IMR-90 (cell line): ENCODE measurements around the gene AKAP13. TPM values are rescaled to one million over a fixed set of nuclear protein-coding genes. Genes with fewer than 3 reads are reported as not detected.

Experiments
- ATAC-seq: fragments of 200-7000 bp; cut with Tn5 transposase; 2 replicates; pipeline ENCODE4 v1.9.1; 2020; ENCODE audit warnings: low read depth, mild to moderate bottlenecking, moderate library complexity
- BruUV-seq: library from RNA; stranded (reverse); fragments of 400-500 nt; replicated peaks from 2 replicates; lab custom pipeline; 2021; lab: Mats Ljungman, UMichigan
- CTCF ChIA-PET: fragments of 300-600 bp; formaldehyde crosslinking; extraction: SDS; loops from one replicate; lab custom pipeline; 2021; ENCODE audit warnings: antibody characterized with exemption; lab: Yijun Ruan, JAX
- POLR2A ChIA-PET: fragments of 300-600 bp; sonication (Branson Sonifier 250); formaldehyde crosslinking; loops from one replicate; lab custom pipeline; 2022; ENCODE audit warnings: antibody characterized with exemption; ENCODE audit not compliant: unreplicated experiment; lab: Charles Lee
- DNase-seq: peaks from one replicate; pipeline ENCODE4 v3.0.0; 2013
- H2AFZ ChIP-seq: replicated peaks from 2 replicates; pipeline ENCODE3; 2013; ENCODE audit warnings: low read length, mild to moderate bottlenecking; ENCODE audit not compliant: poor library complexity
- H2AK5ac ChIP-seq: 2 replicates; pipeline ENCODE4 v1.6.1; 2013; ENCODE audit warnings: low read depth, low read length, inconsistent platforms
- H2AK9ac ChIP-seq: replicated peaks from 2 replicates; pipeline ENCODE3; 2013; ENCODE audit warnings: mild to moderate bottlenecking, low read depth, low read length, moderate library complexity; ENCODE audit not compliant: poor library complexity
- H2BK120ac ChIP-seq: 2 replicates; pipeline ENCODE4 v1.6.1; 2013; ENCODE audit warnings: low read depth, low read length, inconsistent platforms
- H2BK15ac ChIP-seq: 3 replicates; pipeline ENCODE4 v1.6.1; 2013; ENCODE audit warnings: low read depth, low read length, inconsistent platforms
- H2BK20ac ChIP-seq: 2 replicates; pipeline ENCODE4 v1.6.1; 2013; ENCODE audit warnings: low read depth, mild to moderate bottlenecking, inconsistent platforms, low read length, moderate library complexity
- H2BK5ac ChIP-seq: 2 replicates; pipeline ENCODE4 v1.6.1; 2013; ENCODE audit warnings: mild to moderate bottlenecking, low read depth, low read length, inconsistent platforms; ENCODE audit not compliant: poor library complexity, severe bottlenecking
- H3K14ac ChIP-seq: replicated peaks from 2 replicates; pipeline ENCODE4 v1.6.1; 2013; ENCODE audit warnings: low read depth, low read length, inconsistent platforms
- H3K18ac ChIP-seq: 2 replicates; pipeline ENCODE4 v1.6.1; 2013; ENCODE audit warnings: low read depth, low read length, control low read depth
- H3K23ac ChIP-seq: 2 replicates; pipeline ENCODE4 v1.6.1; 2013; ENCODE audit warnings: low read depth, low read length, inconsistent platforms
- H3K27ac ChIP-seq: 2 replicates; pipeline ENCODE4 v1.5.1; 2013; ENCODE audit warnings: mild to moderate bottlenecking, control low read depth, low read length; ENCODE audit not compliant: insufficient read depth
- H3K27me3 ChIP-seq: 2 replicates; pipeline ENCODE4 v1.6.1; 2013; ENCODE audit warnings: low read length; ENCODE audit not compliant: control insufficient read depth, insufficient read depth
- H3K36me3 ChIP-seq: 2 replicates; pipeline ENCODE4 v1.6.1; 2013; ENCODE audit warnings: low read length, mixed read lengths; ENCODE audit not compliant: control insufficient read depth, insufficient read depth
- H3K4ac ChIP-seq: 2 replicates; pipeline ENCODE4 v1.6.1; 2013; ENCODE audit warnings: low read depth, low read length, inconsistent platforms
- H3K4me1 ChIP-seq: 2 replicates; pipeline ENCODE4 v1.6.1; 2013; ENCODE audit warnings: low read length, mixed read lengths; ENCODE audit not compliant: control insufficient read depth, insufficient read depth
- H3K4me2 ChIP-seq: 2 replicates; pipeline ENCODE4 v1.6.1; 2013; ENCODE audit warnings: low read depth, mild to moderate bottlenecking, control low read depth, low read length, moderate library complexity
- H3K4me3 ChIP-seq: 2 replicates; pipeline ENCODE4 v1.5.1; 2013; ENCODE audit warnings: low read depth, mild to moderate bottlenecking, control low read depth, low read length, moderate library complexity; ENCODE audit not compliant: insufficient read depth
- H3K56ac ChIP-seq: 2 replicates; pipeline ENCODE4 v1.6.1; 2013; ENCODE audit warnings: low read length, inconsistent platforms; ENCODE audit not compliant: insufficient read depth; ENCODE audit errors: extremely low read depth
- H3K79me1 ChIP-seq, 2 experiments: 2 replicates each; pipeline ENCODE4 v1.6.1; 2013; ENCODE audit warnings: low read length in 2 of 2, inconsistent platforms in 1 of 2, low read depth in 1 of 2
- H3K9ac ChIP-seq: 2 replicates; pipeline ENCODE4 v1.6.1; 2013; ENCODE audit warnings: low read depth, low read length, control low read depth
- H3K9me1 ChIP-seq: 2 replicates; pipeline ENCODE4 v1.6.1; 2013; ENCODE audit warnings: low read length, inconsistent platforms; ENCODE audit not compliant: insufficient read depth
- H3K9me3 ChIP-seq: 2 replicates; pipeline ENCODE4 v1.6.1; 2013; ENCODE audit warnings: low read length; ENCODE audit not compliant: control insufficient read depth, insufficient read depth
- H4K20me1 ChIP-seq: 2 replicates; pipeline ENCODE4 v1.6.1; 2013; ENCODE audit warnings: low read length, inconsistent platforms; ENCODE audit not compliant: insufficient read depth
- H4K5ac ChIP-seq: 2 replicates; pipeline ENCODE4 v1.6.1; 2013; ENCODE audit warnings: mild to moderate bottlenecking, low read depth, low read length, control low read depth
- H4K8ac ChIP-seq, 2 experiments: 2 replicates each; pipeline ENCODE4 v1.6.1; 2013; ENCODE audit warnings: low read depth in 2 of 2, low read length in 2 of 2, control low read depth in 1 of 2, inconsistent platforms in 1 of 2
- H4K91ac ChIP-seq: 2 replicates; pipeline ENCODE4 v1.6.1; 2013; ENCODE audit warnings: low read depth, low read length, inconsistent platforms; ENCODE audit not compliant: insufficient read depth
- CTCF ChIP-seq: conservative IDR thresholded peaks from 2 replicates; pipeline ENCODE4 v1.5.1; 2012; ENCODE audit warnings: mild to moderate bottlenecking, low read depth, low read length, improper control_type of control experiment
- MXI1 ChIP-seq: IDR thresholded peaks from 2 replicates; pipeline ENCODE4 v1.6.1; 2012; ENCODE audit warnings: low read depth, mild to moderate bottlenecking, low read length, moderate library complexity, borderline replicate concordance
- WGBS, 2 experiments: methylation state at CpG; one replicate each; pipeline versions ENCODE4 v1.1.5 to v1.1.7; 2013; ENCODE audit warnings: missing lambda C conversion rate in 2 of 2; ENCODE audit not compliant: insufficient read length in 1 of 2; ENCODE audit errors: extremely low coverage in 2 of 2; 5-methylcytosine and 5-hydroxymethylcytosine counted together
- dilution Hi-C: fragments of 300-500 bp; cut with HindIII; formaldehyde crosslinking; loops from one replicate; pipeline ENCODE4 v1.14.3; 2018; ENCODE audit warnings: low sequenced_read_pairs; ENCODE audit not compliant: unreplicated experiment
- in situ Hi-C: fragments of 300-500 bp; cut with MboI; formaldehyde crosslinking; loops from 3 replicates; pipeline ENCODE4 v1.14.3; 2019; ENCODE audit warnings: low sequenced_read_pairs, inconsistent platforms, mixed read lengths
- intact Hi-C: fragments of 100-400 bp; cut with micrococcal nuclease; formaldehyde crosslinking; loops from 2 replicates; pipeline ENCODE4 v1.10.0; 2022
- polyA plus RNA-seq, 3 experiments: library from polyadenylated mRNA; depleted of rRNA; stranded (reverse); fragments of >200 nt; gene quantifications; 2 replicates each; pipeline ENCODE4 v1.2.3, GENCODE V29; 2012; ENCODE audit warnings: low replicate concordance in 1 of 3
- total RNA-seq: library from RNA; depleted of rRNA; stranded (reverse); fragments of >200 nt; gene quantifications from 2 replicates; pipeline ENCODE4 v1.2.3, GENCODE V29; 2012

The AKAP13 gene
- total and polyA plus RNA-seq, 2 of the 4 experiments (the other 2 are of a cell fraction) = 10.4 to 46.4 TPM

GRCh38 chr15:85408270-85408746 is 27.9 kb downstream of the AKAP13 start:
- no peak overlapping the region for H2BK15ac ChIP-seq
- H4K20me1 ChIP-seq = peaks cover 22% of the 10 kb centered on the region
- in situ Hi-C loops = no loop called here
- 0 out of 2 replicates have a peak overlapping the region, but pooled peaks have one; percentile 53 for H2BK20ac ChIP-seq
- no peaks in the 10 kb centered on the region for H3K9me3 ChIP-seq
- no peak overlapping the region for H4K91ac ChIP-seq
- H3K56ac ChIP-seq = no peak overlapping the region
- H3K27ac ChIP-seq = no peak overlapping the region
- 0 out of 2 replicates have a peak overlapping the region, but pooled peaks have one; percentile 52 for H2AK5ac ChIP-seq
- peak overlapping the region in 1 of 2 experiments; percentile 48; a peak in 2 of 4 replicates for H4K8ac ChIP-seq
- H3K36me3 ChIP-seq = no peaks in the 10 kb centered on the region
- H2AK9ac ChIP-seq = no peak overlapping the region
- H3K4me3 ChIP-seq = no peak overlapping the region
- no peak overlapping the region for H3K14ac ChIP-seq
- ChIA-PET POLR2A (interaction anchor here (1.1 kb wide), 1 partner anchor 71 kb away, joined by 3 read pairs; no protein-coding TSS in a partner anchor), CTCF (interaction anchor here (0.8 kb wide), 1 partner anchor 11 kb away, joined by 3 read pairs; no protein-coding TSS in a partner anchor)
- H3K4ac ChIP-seq = no peak overlapping the region; the same call in 1 of the 2 replicates
- 67% methylated on average over 1 of the region's 6 CpGs; no CpG with 5 or more reads in 1 of the 2 experiments for WGBS, 2 experiments
- dilution Hi-C loops = no loop called here
- no peak for DNase-seq
- H2BK120ac ChIP-seq = no peak overlapping the region
- no peak overlapping the region for H3K9ac ChIP-seq
- H3K27me3 ChIP-seq = no peaks in the 10 kb centered on the region
- no peak overlapping the region for H3K23ac ChIP-seq
- peaks cover 14% of the 10 kb centered on the region for H3K9me1 ChIP-seq
- BruUV-seq = no TSS peak
- TF ChIP-seq CTCF = no peak
- TF ChIP-seq MXI1 = no peak
- H4K5ac ChIP-seq = no peak overlapping the region
- H3K18ac ChIP-seq = no peak overlapping the region
- no peak for ATAC-seq
- peaks cover 20% of the 10 kb centered on the region for H3K4me1 ChIP-seq
- H3K4me2 ChIP-seq = no peak overlapping the region; the same call in 1 of the 2 replicates
- H2BK5ac ChIP-seq = peak overlapping the region; percentile 69
- intact Hi-C loops = loop anchor here (5.0 kb wide), 1 partner anchor 91 kb away; no protein-coding TSS in a partner anchor
- H3K79me1 ChIP-seq = peaks cover 28 to 80% of the 10 kb centered on the region in 2 experiments
- H2AFZ ChIP-seq = no peak overlapping the region
